NCI-H128 (cell line): ENCODE results near the gene CHD5.

Experiments used
- DNase-seq: peaks from one replicate; lab custom pipeline; 2025; ENCODE audit not compliant: unreplicated experiment; lab: John Stamatoyannopoulos, UW

Gene CHD5

GRCh38 chr1:6154525-6155319 is 25.4 kb downstream of the CHD5 start:
- no peak for DNase-seq

DNA sequence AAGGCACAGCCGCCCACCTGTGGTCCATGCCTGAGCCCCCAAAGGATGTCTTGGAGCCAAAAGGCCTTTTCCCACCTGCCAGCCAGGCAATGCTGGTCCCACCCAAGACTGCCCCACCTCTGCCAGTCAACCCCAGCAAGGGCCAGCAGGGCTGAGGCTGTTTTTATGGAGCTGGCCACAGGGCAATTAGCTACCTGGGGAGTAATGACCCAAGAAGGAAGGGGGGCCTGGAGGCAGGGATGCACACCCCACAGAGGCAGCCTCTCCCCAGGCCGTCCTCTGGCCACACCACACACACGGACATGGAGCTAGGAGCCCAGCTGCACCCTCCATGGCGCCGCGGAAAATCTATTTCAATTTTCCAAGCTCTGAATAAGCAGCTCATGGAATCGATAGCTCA is 27.2 kb downstream of the CHD5 start:
- no peak for DNase-seq

- no peak for DNase-seq
Measured at GRCh38 chr1:6152181-6152580, 27.9 kb downstream of the CHD5 start.

DNA sequence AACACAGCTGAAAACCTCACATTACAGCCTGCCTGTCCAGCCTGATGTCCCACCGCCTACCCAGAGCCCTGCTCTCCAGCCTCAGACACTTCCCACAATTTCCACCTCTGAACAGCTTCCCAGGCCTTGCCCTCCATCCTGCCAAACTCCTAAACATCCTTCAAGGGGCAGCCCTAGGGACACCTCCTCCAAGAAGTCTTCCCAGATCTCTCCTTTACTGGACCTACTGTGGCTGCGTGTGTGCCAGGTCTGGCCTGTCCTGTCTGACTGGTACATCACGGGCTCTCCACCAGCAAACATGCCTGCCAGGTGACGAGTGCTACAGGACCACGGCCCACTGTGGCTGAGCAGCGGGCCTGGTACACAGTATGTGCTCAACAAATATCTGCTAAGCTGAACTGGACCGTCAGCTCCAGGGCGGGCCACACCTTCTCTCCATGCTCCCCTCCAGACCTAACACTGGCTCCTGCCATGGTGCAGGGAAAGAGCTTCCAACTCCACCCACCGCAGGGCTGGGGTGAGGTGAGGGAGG is 28.8 kb downstream of the CHD5 start:
- DNase-seq: no peak

DNA sequence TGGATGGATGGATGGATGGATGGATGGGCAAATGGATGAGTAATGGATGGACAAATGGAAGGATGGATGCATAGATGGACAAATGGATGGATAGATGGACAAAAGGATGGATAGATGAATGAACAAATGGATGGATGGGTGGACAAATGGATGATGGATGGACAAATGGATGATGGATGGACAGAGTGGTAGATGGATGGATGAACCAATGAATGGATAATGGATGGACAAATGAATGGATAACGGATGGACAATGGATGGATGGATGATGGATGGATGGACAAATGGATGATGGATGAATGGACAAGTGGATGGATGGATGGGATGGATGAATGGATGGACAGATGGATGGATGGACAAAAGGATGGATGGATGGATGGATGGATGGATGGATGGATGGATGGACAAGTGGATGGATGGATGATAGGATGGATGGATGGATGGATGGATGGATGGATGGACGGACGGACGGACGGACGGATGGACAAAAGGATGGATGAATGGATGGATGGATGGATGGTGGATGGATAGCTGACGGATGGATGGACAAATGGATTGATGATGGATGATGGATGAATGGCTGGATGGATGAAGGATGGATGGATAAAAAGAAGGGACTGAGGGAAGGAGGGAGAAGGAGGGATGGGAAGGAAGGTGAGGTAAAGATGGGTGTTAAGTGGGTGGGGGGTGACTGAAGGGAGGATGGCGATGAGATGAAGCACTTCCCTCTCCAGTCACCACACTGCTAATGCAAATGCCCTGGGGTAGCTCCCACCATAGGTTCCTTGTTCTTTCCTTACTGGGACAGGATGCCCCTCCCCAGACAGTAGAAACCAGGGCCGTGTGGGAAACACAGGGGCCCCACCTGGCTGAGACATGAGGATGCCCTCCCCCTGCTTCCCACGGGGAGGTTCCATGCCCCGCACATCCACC is 29.8 kb downstream of the CHD5 start:
- no peak for DNase-seq

DNA sequence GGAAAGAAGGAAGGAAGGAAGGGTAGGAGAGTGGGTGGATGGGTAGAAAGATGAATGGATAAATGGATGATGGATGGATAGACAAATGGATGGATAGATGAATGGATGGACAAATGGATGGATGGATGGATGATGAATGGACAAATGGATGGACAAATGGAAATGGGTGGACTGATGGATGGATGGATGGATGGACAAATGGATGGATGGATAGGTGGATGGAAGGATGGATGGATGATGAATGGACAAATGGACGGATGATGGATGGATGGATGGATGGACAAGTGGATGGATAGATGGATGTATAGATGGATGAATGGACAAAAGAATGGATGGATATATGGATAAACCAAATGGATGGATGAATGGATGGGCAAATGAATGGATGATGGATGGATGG is 30.5 kb downstream of the CHD5 start:
- DNase-seq: no peak

GRCh38 chr1:6148497-6149241 is 31.5 kb downstream of the CHD5 start:
- peak; percentile 40 for DNase-seq

DNA sequence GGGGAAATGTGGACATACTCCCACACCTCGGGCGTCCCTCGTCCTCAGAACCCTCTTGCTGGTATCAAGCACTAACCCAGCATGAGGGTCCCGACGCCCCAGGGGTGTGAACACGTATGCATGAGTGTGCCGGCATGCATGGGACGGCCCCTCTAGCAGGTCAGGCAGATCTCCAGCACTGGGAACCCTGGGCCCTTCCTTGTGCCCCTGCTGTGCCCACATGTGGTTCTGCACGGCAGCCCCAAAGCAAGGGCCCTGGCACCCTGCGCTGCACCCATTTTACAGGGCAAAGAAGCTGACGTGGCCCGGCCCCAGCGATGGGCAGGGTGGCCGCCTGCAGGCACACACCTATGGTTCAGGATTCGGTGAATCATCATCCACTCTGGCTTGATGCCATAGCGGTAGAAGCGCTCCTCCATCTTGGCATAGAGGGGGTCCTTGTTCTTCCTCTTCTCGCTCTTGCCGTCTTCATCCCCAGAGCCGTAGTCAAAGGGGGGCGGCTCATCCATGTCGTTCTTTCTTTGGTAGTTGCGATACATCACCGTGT is 34.2 kb downstream of the CHD5 start:
- DNase-seq: no peak

DNA sequence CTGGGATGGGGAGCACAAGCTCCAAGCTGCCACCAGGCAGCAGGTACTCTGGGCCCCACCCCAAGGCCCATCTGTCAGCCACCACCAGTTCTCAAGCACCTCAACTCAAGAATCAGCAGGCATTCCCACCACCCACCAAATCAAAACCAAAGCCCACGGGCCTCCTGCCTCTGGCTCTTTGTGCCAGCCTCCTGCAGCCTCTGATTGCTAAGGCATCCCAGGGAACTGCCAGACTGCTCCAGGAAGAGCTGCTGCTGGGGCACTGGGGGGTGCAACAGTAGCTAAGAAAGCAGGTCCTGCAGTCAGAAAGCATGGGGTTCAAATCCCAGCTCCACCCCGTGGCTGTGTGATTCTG is 34.7 kb downstream of the CHD5 start:
- DNase-seq: no peak

- no peak for DNase-seq
Measured at GRCh38 chr1:6144647-6145395, 35.3 kb downstream of the CHD5 start.

DNA sequence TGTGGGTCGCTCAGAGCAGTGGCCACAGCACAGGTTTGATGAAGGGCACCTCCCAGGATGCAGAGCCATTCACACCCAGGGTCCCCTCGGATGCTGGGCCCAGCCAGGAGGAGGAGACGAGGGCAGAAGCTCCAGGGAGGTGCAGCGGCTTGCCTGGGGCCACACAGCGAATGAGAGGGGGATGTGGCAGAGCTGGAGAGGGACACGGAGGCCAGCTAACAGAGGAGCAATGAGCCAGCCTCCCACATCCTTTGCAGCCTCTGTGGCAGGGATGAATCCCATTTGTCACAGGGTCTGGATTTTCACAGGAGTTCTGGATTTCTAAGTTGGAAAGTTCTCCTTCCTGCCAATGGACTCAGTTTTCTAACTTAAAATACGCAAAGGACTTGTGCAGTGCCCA is 35.9 kb downstream of the CHD5 start:
- no peak for DNase-seq

- DNase-seq: no peak
Measured at GRCh38 chr1:6143395-6143794, 36.7 kb downstream of the CHD5 start.

DNA sequence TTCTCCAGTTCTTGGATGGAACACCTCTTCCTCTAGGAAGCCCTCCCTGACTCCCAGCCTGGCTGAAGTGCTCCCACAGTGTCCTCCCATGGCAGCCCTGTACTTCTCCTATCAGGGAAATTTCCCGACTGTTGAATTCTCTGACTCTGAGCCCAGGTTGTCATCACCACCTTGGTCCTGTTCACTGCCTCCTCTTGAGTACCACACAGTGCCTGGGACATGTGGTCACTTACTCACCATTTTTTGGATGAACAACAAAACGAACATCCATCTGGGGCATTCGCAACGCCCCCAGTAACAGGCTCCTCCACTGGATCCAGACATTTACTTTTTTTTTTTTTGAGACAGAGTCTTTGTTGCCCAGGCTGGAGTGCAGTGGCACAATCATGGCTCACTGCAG is 37.4 kb downstream of the CHD5 start:
- DNase-seq: no peak

DNA sequence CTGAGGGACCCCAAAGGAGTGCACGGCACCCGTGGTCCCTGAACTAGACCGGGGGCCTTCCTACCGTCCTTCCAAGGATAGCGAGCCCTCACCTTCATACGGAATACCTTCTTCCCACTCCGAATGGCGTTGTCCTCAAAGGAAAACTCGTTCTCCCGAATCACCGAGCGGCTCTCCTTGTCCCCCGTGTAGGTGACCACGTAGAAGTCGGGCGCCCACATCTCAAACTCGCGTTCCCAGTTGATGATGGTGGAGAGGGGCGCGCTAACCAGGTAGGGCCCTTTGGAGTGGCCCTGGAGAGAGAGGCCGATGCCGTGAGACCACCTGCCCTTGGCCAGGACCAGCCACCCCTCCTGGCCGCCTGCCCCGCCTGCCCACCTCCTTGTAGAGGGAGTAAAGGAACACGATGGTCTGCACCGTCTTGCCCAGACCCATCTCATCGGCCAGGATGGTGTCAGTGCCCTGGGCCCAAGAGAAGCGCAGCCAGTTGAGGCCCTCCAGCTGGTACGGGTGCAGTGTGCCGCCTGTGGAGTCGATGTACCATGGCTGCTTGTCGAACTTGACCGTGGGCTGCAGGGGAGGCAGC is 38.0 kb downstream of the CHD5 start:
- no peak for DNase-seq

- no peak for DNase-seq
Measured at GRCh38 chr1:6141592-6141991, 38.5 kb downstream of the CHD5 start.

DNA sequence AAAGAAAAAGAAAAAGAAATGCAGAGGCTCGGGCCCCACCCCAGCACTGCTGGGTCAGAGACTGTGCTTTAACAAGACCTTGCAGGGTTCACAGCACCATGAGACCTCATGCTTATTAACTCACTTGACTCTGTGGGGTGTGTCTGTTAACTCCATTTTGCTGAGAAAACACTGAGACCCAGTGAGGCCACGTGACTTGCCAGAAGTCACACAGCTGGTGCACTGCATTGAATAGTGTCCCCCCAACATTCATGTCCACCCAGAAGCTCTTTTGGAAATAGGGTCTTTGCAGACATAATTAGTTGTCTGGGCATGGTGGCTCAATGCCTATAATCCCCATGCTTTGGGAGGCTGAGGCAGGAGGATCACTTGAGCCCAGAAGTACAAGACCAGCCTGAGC is 39.7 kb downstream of the CHD5 start:
- no peak for DNase-seq

GRCh38 chr1:6137758-6138157 is 42.4 kb downstream of the CHD5 start:
- DNase-seq: no peak

GRCh38 chr1:6136516-6137220 is 43.5 kb downstream of the CHD5 start:
- DNase-seq: no peak

DNA sequence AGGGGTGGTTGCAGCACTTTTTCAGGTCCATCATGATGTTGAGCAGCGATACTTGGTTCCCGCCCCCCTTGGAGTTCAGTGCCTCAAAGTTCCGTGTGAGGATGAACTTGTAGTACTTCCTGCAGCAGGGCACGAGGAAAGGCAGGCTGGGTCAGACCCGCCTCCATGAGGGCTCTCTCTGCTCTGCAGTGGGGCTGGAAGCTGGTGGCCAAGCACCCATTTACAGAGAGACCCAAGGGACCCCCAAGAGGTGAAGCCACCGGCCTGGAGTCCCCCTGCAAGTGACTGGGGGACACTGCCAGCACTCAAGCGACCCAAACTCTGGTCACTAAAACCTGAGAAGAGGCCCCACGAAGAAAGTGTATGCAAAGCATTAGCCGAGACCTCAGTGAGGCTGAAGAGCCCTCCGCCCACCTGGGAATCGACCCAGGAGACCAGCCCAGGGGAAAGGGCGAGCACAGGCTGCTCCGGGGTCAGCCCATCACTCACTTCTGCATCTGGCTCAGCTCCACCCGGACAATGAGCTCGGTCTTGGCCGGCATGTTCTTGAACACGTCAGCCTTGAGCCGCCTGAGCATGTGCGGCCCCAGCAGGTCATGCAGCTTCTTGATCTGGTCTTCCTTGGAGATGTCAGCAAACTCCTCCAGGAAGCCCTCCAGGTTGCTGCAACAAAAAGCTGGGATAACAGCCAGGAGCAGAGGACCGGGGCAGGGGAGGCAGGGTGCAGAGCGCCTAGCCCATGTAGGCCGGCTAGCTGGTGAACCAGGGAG is 45.2 kb downstream of the CHD5 start:
- DNase-seq: no peak
